DMS114 treated with DMSO at 0.1 percent for 48 hours (cell line): ENCODE measurements around the gene MAP3K7CL.

ENCODE experiments used
- DNase-seq: peaks from one replicate; lab custom pipeline; 2025; ENCODE audit not compliant: unreplicated experiment; lab: John Stamatoyannopoulos, UW

The MAP3K7CL gene

DNA sequence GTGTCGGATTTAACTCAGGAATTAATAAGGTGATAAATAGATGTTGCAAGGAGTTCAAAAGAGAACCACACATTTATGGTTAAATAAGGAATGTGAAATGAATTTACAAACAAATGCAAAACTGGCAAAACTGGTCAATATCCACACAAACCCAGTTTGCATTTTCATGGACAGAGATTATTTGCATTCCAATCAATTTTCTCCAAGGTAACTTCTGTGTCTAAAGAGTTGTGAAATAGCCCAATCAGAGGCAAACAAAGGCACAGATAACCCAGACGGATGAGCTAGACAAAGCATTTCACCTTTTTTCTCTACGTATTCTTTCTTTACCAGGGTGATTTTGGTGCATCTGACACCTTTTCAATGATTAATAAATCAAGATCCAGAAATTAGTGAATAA, 63.9 kb downstream of the MAP3K7CL start:
- DNase-seq: no peak

DNA sequence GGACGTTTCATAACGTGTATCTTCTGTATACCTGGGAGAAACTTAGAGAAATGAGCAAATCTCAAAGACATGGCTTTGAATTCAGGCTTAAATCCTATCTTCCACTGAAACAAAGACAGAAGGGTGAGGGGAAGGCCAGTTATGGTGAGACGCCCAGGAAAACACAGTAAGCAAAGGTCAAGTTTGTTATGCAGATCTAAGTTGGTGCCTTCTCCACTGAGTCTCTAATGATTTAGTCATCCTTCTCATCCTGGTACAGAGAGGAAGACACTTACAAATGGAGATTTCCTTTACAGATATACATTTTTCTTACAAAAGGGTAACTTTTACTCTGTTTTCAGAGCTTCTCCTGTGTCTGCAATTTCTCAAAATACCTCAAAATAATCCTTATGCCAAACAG, 64.4 kb downstream of the MAP3K7CL start:
- DNase-seq: no peak

DNA sequence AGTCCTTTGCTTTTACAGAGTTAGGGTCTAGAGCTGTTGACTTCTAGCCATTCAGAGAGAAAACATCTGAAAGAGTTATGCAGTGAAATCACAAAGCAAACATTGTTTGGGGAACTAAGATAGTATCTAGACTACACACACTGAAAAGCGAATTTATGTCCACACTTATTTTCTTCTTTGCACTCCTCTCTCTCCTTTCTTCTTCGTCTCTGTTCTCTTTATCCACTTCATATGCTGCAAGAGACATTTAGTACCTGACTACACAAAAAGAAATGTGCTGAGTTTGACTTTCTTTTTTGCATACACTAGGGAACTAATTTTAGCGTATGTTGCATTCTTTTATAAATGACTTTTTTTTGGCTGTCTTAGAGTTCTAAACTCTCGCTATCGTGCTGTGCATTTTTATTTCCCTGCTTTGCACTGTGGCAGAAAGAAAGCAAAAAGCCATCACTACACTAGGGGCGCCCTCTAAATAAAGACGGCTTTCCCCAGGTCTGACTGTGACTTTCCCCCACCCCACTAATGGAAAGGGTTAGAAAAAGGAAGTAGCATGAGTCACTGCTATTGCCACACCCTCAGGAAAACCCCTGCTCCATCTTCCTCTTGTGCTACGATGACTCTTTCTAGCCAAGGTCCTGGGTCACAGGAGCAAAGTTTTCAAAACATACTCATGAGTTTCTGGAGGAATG, 65.7 kb downstream of the MAP3K7CL start:
- no peak for DNase-seq

DNA sequence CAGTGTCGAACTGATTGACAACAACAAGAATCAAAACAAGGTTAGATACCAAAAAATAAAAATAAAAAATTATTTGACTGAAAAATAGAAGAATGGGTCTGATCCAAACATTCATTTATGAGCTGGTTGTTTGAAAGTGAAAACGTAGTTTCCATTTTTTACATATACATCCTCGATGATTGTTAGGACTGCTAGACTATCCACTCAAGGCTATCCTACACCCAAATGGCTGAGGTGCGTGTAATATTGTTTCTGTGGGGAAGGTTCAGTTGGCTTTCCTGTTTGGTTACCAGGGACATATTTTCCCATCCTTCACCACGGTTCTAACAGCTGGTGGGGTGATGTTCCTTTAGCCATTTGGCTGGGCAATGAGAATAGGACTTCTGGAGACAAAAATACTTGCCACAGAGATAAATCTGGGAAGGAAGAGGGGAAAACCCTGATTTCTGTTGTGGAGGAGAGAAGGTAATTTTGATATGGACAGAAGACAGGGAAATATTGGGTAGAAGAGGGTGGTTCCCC, 66.3 kb downstream of the MAP3K7CL start:
- DNase-seq: no peak

DNA sequence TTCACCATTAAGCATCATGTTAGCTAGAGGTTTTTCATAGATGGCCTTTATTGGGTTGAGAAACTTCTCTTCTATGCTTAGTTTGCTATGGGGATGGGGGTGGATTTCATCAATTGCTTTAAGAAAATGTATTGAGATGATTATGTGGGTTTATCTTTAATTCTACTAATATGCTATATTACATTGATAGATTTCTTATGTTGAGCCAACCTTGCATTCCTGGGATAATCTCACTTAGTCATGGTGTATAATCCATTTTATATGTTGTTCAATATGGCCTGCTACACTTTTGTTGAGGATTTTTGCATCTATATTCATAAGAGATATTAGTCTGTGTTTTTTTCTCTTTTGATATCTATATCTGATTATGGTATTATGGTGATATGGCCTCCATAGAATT, 70.7 kb downstream of the MAP3K7CL start:
- no peak for DNase-seq

DNA sequence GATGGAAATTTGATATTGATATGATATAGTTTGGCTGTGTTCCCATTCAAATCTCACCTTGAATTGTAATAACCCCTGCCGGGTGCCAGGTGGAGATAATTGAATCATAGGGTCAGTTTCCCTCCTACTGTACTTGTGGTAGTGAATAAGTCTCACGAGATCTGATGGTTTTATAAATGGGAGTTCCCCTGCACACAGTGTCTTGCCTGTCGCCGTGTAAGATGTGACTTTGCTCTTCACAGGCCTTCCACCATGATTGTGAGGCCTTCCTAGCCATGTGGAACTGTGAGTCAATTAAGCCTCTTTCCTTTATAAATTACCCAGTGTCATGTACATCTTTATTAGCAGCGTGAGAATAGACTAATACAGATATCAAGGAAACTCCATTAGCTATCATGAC, 74.6 kb downstream of the MAP3K7CL start:
- no peak for DNase-seq

DNA sequence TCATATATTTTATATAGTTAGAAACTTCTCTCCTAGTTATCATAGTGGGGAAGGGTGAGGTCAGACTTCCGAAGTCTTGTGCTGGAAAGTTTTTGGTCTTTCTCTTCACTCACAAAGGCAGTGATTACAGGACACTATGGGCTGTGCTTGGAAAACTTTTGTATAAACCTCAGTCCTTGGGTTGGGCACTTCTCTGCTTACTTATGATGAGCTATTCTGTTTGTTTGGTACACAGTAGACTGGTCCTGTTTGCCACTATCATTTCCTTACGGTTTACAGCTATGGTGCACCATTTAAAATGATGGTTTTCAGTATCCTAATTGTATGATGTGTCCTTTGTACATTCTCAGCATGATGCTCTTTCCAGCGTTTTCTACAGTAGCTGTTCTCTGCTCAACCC, 75.5 kb downstream of the MAP3K7CL start:
- no peak for DNase-seq

DNA sequence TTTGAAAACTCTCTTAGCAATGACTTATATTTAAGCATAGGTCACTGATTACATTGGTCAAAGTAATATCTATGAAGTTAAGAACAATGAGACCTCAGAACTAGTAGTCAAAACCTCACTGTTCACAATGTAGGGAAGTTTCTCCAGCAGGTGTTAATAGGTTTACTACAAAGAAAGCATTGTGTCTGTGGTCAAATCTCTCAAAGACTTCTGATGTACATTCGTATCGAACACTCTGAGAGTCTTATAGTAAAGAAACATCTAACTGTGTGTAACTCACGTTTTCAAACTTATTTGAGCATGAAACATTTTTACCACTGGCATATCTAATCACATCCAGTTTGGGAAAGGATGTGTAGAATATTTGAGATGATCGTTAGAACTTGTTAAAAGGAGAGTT, 76.0 kb downstream of the MAP3K7CL start:
- DNase-seq: no peak

DNA sequence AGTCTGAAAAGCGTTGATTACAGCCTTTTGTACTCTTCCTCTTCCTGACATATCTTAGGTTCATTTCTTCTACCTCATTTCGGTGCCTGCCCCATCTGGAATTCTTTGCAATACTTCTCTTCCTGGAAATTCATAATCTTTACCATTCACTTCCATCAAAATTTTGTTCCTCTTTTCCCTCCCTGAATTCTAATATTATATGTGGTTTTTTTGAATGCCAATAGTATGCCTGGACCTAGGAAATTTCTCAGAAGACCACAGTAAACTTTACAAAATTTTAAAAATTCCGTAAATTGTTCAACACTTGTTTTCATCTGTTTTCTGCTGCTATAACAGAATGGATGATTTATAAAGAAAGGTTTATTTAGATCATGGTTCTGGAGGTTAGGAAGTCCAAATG, 76.8 kb downstream of the MAP3K7CL start:
- DNase-seq: no peak

DNA sequence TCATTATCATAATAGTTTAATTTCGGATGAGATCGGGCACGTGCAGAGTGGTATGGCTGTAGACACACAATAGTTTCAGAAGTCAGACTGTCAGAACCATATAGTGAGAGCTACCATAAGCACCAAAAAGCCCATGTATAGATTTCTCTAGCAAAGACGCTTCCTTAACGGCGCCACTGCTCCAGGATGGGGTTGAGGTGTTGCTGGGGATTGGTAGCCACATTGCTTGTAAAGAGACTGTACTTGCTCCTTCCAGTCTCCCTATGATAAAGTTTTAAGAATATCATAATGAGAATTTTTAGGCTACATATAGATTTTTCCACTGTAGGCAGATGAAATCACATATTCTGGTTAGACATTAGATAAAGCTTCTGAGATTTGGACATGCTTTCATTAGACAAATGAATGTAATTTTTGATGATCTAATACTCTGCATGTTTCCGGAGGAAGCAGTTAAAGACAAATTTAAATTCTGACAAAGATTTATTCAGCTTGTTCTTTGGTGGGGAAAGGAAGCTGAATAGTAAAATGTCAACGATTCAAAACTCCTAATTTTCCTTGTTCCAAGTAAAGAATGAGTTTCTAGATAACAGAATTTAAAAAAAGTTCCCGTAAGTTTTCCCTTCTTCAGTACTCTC, 77.7 kb downstream of the MAP3K7CL start:
- DNase-seq: no peak

DNA sequence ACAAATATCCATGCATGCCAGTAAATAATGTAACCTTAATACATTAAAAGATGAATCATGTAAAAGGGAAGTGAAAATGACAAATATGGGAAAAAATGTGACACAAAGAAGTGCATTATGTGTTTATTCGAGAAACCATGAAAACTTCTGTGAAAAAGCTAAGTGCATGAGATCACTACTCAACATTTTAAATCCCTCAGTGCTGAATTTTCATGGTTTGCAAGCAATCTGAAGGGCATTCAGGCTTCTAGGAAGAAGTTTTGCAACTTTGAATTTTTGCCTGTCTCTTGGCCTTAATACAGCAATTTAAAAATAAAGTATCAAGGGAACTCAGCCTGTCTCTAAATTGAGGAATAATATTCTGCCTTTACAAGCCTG, 78.2 kb downstream of the MAP3K7CL start:
- no peak for DNase-seq

DNA sequence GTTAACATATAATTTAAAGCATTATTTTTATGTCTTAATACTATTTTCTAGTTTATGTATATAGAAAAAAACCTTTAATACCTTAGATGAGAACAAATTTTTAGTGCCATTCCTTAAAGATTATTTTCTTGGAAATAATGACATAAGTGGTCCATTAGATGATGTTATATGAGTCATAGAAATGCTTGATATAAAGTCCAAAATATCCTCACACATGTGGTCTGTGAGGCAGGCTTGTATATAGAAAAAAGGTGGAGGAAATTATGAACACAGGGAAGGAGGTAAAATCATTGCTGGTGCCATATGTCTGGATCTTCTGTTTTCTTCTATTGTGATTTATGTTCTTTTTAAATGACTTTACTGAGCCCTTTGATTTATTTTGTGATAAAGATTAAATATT, 79.3 kb downstream of the MAP3K7CL start:
- DNase-seq: no peak

DNA sequence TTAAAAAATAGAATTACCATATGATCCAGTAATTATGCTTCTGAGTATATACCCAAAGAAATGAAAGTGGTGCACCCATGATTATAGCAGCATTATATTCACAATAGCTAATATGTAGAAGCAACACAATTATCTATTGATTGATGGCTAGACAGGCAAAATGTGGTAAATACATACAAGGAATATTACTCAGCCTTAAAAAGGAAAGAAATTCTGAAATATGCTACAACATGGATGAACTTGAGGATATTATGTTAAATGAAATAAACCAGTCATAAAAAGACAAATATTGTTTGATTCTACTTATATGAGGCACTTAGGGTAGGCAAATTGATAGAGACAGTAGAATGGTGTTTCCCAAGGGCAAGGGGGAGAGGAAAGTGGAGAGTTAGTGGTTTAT, 80.8 kb downstream of the MAP3K7CL start:
- DNase-seq: no peak

DNA sequence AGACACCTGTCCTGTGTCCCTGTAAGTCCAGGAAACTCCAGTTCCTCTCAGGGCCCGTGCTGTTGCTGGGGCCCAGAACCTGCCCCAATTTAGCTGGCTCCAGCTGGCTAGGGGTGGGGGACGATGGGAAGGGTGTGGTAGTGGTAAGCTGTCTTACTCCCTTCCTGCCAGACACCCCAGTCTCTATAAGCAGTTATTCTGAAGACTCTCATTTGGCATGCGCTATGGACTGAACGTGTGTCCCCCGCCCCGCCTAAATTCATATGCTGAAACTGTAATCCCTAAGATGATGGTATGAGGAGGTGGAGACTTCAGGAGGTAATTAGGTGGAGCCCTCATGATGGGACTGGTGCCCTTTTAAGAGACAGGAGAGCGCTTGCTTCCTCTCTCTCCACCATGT, 82.0 kb downstream of the MAP3K7CL start:
- no peak for DNase-seq

DNA sequence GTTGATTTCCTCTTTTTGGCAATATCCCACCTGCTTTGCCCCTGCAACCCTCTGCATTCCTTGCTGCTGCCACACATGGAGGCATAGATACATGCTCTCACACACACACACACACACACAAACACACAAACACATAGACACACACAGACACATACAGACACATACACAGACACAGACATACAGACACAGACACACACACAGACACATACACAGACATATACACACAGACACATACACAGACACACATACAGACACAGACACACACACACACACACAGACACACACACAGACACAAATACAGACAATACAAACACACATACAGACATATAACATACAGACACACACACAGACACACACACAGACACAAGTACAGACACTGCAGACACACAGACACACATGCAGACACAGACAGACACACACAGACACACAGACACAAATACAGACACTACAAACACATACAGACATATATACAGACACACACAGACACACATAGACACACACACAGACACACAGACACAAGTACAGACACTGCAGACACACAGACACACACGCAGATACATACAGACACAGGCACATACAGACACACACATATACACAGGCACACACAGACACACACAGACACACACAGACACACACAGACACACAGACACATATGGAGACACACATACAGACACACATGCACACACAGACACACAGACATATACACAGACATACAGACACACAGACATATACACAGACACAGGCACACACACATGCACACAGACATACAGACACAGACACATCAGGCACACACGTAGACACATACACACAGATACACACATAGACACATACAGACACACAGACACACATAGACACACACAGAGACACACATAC, 83.3 kb downstream of the MAP3K7CL start:
- no peak for DNase-seq

DNA sequence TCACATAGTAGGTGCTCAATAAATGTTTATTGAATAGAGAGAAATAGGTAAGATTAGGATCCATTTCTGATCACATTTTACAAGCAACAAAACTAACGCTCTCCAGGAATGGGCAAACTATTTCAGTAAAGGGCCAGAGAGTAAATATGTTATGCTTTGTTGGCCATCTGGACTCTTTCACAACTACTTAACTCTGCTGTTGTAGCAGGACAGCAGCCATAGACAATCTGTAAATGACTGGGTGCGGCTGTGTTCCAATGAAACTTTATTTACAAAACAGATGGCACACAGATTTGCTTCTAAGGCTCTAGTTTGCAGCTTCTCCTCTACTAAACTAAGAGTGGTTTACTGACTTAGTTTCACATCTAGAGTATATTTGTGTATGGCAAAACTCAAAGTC, 85.3 kb downstream of the MAP3K7CL start:
- no peak for DNase-seq

DNA sequence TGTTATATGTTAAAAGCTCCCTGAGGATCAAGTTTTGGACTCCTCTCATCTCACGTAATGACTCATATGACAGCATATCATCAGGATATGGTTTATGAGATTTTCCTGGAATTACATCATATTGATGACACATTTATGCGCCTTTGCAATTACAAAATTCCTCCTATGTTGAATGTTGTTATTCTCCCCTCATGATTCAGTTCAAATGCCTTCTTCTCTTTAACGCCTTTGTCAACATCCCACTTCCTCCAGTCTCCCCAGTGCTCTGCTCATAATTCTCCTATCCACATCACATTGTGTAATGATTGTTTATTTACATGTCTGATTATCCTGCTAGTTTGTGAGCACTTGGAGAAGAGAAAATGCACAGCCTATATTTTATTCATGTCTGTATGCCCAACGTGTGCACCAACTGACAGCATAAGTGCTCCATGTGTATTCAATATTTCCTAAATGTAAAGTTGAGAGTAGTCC, 87.4 kb downstream of the MAP3K7CL start:
- DNase-seq: no peak

DNA sequence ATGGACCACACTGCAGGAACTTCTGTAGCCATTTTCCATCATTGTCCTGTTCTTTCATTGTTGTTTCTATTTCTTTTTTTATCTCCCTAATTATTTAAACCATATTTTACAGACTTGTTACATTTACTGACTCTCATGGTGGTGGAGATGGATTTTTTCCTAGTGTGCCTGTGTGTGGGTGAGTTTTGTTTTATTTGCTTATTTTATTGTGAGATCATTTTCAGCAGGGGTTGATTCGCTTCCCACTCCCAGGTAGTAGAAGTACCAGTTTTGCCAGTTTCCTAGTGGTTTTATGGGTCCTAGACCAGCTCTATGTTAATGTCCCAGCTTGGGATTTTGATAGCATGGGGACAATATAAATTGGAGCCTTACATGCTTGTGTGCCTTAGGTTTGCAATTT, 88.3 kb downstream of the MAP3K7CL start:
- DNase-seq: no peak

DNA sequence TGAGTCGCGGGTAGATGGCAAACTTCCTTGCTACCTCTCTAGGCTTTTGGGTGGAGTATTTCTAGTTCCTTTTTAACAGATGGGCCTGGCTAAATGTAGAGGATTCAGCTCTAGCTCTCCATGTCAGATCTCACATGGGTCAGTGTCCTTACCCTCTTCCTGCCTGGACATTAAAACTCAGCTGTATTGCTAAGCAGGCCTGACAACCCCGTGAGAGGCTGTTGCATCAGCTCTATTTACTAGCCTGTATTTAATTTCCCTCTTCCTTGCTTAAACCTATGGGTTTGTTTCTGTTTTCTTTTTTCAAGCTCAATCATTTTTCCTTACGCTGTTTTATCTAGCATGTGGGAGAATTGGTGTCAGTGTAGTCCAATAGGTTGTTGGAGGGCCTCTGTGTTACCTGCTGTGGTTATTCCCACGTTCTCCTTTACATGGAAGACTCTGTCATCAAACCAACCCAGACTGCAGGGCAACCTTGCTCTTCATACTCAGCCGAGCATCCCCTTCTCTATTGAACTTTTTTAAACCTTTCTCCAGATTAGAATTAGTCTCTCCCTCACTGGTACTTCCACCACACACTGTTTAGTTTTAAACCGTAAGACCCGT, 88.8 kb downstream of the MAP3K7CL start:
- no peak for DNase-seq

DNA sequence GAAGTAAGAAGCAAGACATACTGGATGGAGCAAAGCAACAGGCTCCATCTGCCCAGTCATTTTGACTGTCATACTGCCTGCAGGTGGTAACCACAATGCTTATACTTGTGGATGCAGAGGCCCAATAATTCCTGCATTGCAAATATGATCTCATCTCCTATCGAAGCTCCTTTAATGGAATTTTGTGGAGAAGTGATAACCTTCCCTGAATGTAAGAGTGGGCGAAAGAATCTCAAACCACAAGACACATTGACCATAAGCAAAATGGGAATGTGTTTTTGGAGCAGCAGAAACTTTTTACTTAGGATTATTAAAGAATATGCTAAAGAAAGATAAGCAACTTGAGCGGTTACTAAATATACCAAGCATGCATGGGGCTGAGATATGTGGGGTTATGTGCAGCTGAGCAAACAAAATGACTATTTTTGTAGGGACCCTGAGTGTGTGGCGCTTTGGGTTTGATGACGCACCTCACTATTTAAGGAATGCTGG, 90.9 kb downstream of the MAP3K7CL start:
- no peak for DNase-seq

DNA sequence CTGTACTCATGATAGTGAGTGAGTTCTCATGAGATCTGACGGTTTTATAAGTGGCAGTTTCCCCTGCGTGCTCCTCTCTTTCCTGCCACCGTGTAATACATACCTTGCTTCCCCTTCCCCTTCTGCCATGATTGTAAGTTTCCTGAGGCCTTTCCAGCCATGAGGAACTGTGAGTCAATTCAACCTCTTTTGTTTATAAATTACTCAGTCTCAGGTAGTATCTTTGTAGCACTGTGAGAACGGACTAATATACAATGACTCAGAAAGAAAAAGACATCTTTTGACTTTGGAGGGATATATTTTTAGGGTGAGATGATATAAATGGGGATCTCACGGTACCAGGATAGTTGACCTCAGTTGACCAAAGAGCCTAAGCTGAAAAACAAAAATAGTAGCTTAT, 93.6 kb downstream of the MAP3K7CL start:
- DNase-seq: no peak
